ENCODE measurements around the gene HCFC1R1.

DNA sequence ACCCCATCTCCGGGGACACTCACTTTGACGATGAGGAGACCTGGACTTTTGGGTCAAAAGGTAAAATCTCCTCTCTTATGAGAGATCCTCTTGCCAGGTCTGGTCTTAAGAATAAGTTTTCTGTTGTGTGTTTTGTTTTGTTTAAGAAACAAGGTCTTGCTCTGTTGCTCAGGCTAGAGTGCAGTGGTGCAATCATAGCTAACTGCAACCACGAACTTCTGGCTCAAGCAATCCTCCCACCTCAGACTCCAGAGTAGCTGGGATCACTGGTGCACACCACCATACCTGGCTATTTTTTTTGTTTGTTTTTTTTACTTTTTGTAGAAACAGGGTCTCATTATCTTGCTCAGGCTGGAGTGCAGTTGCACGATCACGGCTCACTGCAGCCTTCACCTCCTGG is 26.7 kb upstream of the HCFC1R1 start:
- TF ChIP-seq POLR2A (IDR thresholded peaks at IDR 0.05; ENCODE audit: borderline replicate concordance, extremely low read depth, insufficient read depth, insufficient read length) (no peak), EZH2phosphoT487 (IDR thresholded peaks at IDR 0.05; ENCODE audit: borderline replicate concordance) (no peak), EZH2 (IDR thresholded peaks at IDR 0.05) (no peak), SP1 (IDR thresholded peaks at IDR 0.05; ENCODE audit: low read depth) (no peak), POLR2AphosphoS5 (IDR thresholded peaks at IDR 0.05; ENCODE audit: low read depth, low read length) (no peak), EGR1 (IDR thresholded peaks at IDR 0.05; ENCODE audit: low read depth) (no peak), TCF7L2 (IDR thresholded peaks at IDR 0.05; ENCODE audit: borderline replicate concordance, extremely low read depth, insufficient read depth, insufficient read length) (no peak), CBX3 (IDR thresholded peaks at IDR 0.05; ENCODE audit: low read depth) (no peak)
- TF ChIP-seq, protein P1, sequence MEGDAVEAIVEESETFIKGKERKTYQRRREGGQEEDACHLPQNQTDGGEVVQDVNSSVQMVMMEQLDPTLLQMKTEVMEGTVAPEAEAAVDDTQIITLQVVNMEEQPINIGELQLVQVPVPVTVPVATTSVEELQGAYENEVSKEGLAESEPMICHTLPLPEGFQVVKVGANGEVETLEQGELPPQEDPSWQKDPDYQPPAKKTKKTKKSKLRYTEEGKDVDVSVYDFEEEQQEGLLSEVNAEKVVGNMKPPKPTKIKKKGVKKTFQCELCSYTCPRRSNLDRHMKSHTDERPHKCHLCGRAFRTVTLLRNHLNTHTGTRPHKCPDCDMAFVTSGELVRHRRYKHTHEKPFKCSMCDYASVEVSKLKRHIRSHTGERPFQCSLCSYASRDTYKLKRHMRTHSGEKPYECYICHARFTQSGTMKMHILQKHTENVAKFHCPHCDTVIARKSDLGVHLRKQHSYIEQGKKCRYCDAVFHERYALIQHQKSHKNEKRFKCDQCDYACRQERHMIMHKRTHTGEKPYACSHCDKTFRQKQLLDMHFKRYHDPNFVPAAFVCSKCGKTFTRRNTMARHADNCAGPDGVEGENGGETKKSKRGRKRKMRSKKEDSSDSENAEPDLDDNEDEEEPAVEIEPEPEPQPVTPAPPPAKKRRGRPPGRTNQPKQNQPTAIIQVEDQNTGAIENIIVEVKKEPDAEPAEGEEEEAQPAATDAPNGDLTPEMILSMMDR (IDR thresholded peaks at IDR 0.05 in 2 of 3, conservative IDR thresholded peaks at IDR 0.05 in 1 of 3; ENCODE audit: borderline replicate concordance in 1 of 3, insufficient read depth in 1 of 3, low read depth in 2 of 3, low read length in 2 of 3), result no peak
- TF ChIP-seq, protein P2, sequence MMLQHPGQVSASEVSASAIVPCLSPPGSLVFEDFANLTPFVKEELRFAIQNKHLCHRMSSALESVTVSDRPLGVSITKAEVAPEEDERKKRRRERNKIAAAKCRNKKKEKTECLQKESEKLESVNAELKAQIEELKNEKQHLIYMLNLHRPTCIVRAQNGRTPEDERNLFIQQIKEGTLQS (IDR thresholded peaks at IDR 0.05), result no peak

Data from HCT116 (cell line).